MM.1S (cell line): ENCODE results near the gene ROCK2.

Experiments used
- CTCF ChIP-seq: fragments of 300-600 bp; sonication (generic); IDR thresholded peaks from 2 replicates; pipeline ENCODE4 v1.5.1; 2016; ENCODE audit warnings: antibody characterized with exemption, low read length, mixed read lengths
- EZH2 ChIP-seq: fragments of 300-600 bp; sonication (generic); optimal IDR thresholded peaks from 2 replicates; pipeline ENCODE3; 2017; ENCODE audit warnings: low read depth, mild to moderate bottlenecking, antibody characterized with exemption, low read length, mixed read lengths
- EZH2phosphoT487 ChIP-seq: fragments of 300-600 bp; sonication (generic); IDR thresholded peaks from 2 replicates; pipeline ENCODE4 v1.6.1; 2018; ENCODE audit warnings: antibody characterized with exemption, low read length

- no peak for TF ChIP-seq CTCF
- TF ChIP-seq EZH2 = no peak
- TF ChIP-seq EZH2phosphoT487 = no peak
Measured at GRCh38 chr2:11304476-11304875, 40.0 kb downstream of the ROCK2 start.
